AG08396 (cell line): Measurements from ENCODE around the gene PSMD11.

ENCODE experiments used
- DNase-seq: peaks from one replicate; pipeline ENCODE4 v3.0.0; 2012; ENCODE audit warnings: low spot score, mixed read lengths

PSMD11 gene

DNA sequence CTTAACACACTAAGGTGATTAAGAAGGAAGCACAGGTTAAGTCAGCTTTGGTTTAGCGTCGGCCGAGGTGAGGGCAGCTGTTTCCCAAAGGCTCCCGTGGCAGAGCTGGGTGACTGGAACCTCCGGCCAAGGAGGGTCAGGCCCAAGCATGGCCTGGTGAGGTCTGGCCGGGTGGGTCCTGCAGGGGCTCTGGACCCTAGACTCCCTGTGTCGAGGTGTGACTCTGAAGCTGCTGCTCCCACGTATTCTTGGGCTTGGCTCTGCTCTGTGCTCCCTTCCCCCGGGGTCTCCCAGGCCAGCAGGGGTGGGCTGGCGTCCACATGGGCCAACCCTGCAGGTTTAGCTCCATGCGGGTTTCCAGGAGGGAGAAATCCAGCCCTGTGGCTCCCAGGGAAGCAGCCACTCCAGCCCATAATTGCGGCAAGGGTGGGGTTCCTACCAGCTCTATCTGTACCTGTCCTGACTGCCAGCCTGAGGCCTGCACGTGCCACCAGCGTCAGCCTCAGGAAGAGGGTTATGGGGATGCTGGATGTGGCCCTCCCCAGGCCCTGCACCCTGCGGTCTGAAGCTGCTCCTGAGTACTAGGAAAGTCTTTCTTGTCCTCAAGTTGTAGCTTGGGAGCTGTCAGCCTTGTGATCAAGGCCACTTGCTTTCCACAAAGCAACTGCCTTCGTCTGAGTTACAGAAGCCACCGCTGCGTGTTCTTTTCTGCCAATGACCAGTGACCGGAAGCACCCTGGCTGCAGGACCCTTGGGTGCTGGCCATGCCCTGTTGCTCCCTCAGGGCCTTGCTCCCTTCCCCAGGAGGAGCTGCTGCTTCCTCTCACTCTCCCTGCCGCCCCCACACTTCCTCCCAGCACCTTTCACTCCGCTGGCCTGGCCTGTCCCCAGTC, 47.3 kb downstream of the PSMD11 start:
- no peak for DNase-seq

DNA sequence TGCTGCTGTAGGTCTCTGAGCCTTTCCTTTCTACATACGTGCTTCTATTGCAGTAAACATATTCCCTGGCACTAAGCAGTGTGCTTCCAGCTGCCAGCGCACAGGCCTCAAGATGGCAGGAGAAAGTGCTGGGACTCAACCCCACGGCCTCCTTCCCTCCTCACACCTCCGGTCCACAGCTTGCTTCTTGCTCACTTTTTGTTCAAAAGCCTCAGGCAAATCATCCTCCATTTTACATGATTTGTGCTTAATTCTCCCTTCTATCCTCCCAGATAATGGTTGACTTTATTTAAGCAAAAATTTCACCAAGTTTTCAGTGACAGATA, 47.9 kb downstream of the PSMD11 start:
- no peak for DNase-seq

DNA sequence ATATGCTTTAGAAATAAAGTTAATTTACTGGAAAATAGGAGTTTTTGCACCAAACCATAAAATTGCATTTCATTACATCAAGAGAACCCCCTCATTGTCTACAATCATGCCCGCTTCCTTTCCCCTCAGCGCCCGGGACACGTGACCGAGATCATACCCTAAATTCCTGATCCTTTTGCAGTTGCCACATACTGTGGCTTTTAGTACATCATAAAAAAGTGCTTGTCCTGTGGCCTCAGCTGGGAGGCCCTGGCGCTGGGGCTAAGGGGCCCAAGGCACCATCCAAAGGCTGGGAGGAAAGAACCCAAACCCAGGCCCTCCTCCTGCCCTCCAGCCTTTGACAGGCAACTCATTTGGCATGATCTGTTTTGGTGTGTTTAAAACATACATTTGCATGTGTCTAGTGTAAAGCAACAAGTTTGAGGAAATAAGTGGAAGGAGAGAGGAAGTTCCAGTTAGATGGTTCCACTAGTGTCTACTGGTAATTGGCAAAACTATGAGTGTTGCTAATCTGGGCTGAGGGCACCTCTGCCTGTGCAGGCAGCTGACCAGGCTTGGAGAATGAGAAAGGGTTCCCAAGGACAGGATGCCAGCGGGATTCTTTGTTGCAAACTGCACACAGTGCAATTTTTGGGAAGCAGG, 48.5 kb downstream of the PSMD11 start:
- DNase-seq = no peak

DNA sequence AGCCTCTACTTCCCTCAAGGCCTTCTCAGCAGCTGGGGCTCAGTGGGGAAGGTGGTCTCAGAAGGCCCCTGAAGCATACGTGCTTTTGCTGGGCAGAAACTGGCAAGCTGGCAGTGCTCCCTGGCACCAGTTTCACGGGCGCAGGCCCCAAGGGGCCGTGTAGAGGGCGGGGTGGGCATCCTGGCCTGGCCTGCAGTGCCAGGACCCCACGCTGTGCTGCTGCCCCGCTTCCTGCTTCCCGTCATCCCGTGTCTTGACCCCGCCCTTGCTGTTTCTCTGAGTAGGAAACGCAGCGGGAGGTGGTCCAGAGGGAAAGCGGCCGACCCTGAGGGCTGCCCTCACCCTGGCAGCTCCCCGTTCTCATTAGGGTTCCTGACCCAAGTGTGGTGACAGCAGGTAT, 49.3 kb downstream of the PSMD11 start:
- DNase-seq = no peak

DNA sequence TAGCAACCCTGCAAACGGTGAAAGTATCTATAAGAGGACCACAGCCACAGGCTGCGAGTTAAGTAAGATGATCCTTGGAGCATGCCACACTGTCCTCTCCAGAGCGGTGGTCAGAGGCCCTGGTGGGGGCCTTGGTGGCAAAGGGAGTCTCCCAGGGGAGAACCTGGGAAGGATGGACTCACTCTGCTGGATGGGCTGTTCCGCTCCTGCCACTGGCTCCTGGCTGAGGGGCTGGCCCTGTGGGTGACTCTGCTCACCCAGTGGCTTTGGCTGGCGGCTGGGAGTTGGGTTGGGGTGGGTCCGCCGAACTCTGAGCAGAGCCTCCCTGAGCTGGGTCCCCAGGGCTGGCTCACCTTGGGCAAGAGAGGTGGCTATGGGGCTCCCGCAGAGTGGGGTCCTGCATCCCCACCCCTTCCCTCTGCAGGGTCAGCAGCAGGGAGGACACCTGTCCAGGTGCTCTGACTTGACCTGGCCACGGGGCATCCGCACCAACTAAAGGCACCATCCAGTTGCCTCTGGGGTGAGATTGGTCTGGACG, 49.7 kb downstream of the PSMD11 start:
- DNase-seq = no peak

DNA sequence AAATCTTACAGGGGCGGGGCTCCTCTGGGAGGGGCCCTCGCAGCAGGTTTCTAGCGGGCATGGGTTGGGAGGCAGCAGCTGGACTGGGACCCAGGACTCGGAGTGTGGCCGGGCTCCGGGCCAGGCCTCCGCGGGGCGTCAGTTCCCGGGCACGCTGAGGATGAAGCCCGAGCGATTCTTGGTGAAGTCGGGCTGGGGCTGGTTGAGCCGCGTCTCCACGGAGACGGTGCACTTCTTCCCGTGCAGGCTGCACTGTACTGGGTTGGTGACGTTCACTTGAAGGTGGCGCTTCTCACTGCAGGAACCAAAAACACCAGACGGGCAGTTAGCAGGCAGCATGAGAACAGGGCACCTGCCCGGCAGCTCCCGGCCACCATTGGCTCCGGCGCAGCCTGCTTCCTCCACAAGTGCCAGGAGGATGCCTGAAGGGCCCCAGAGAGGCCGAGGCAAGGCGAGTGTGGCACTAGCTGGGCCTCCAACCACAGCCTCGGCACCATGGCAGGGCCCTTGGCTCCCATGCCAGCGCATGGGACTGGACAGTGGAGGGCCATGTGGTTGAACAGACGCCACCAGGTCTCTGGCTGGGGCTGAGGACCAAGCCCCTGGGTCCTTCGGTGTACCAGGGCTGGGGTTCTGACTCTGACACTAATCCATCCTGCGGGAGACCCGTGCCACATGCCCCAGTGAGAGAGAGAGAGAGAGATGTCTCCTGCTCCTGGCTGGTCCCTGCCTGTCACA, 50.5 kb downstream of the PSMD11 start:
- DNase-seq = no peak

DNA sequence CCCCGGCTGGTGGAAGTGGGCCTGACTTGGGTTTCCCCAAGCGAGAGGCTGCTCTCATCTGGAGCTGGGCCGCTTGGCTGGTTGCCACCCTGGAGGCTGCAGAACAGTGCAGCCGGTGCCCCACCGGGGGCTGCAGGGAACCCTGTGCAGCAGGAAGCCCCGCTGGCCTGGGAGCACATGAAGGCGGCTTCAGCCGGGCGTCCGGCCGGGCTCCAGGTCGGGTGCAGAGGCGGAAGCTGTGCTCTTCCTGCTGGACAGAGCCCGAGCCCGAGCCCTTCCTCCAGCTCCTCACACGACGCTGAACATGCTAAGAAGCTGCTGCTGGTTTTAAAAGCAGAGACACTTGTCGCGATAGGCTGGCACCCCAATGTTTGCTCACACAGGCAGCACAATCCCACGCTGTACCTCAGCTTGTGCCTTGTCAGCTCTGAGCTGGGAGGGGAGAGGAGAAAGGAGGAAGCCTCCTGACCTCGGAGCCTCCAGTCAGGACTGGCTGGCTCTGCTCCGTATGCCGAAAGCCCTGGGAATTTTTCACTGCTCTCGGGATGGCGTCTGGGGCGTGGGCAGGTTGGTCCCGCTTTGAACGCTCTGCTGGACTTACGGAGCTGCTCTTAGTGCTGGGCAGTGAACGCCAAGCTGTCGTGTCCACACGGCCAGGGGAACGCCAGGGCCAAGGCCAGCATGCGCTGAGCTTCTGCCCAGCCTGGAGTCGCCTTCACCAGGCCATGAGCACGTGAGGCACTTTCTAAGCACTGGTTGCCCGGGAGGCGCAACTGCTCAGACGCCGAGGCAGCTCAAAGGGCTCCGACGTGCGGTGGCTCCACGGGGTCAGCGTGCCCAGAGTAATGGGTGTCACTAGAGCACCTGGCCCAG, 51.3 kb downstream of the PSMD11 start:
- peak; percentile 65 for DNase-seq

DNA sequence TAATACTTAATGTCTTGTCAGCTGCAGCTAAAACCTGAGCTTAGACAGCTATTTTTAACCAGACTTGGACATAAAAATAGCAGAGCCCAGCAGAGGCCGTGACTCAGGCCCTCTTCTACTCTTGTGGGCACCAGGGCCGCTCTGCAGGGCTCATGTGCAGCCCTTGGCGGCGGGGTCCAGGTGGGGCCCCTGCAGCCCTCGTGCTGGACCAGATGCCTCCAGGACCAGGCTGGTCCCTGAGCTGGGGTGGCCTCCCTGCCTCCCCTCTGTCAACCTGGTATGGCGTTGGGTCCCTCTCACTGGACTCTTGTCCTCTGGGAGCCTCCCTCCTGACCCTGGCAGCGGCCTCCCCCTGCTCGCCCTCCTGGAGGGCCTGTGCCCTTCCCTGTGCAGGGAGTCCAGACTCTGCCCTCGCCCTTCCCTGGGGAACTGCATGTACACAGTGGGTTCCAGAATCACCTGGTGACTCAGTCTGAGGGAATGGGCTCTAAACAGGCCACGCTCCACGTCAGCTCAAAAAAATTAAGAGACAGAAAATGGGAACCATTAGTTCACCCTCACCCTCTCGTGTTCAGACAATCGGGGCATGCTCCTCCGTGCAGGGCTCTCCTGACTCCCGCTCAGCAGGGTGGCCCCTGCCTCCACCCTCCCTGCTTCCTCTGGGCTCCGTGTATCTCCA, 52.2 kb downstream of the PSMD11 start:
- peak; percentile 43 for DNase-seq

DNA sequence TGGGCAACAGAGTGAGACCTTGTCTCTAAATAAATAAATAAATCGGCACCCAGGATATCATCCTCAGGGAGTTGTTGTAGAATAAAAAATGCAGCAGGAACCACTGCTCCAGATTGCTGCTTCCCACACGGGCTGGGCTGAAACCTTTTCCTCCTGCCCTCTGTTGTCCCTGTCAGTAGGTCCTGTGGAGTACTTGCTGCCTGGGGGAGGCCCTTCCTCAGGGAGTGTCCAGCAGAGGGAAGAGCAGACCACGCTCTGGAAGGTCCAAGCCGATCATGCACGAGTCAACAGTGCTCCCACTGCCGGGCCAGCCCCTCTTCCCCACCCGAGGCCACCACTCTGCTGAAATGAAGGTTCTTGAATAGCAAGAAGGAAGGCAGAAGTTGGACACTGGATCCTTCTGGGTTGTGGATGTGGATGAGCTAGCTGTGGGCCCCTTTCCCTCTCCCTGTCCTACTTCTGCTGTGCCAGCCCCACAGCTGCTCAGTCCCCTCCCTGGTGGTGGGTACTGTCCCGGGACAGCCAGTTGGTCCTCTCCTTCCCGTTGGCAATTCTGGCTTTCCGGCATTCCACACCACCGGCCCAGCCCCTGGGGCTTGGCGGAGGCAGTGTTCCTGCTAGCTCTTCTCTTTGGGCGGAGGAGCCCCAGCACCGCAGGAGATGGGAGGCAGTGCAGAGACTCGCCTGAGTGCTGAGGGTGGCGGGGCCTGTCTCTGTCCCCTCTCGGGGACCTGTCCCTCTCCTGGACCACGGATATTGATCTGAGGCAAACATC, 53.3 kb downstream of the PSMD11 start:
- no peak for DNase-seq

DNA sequence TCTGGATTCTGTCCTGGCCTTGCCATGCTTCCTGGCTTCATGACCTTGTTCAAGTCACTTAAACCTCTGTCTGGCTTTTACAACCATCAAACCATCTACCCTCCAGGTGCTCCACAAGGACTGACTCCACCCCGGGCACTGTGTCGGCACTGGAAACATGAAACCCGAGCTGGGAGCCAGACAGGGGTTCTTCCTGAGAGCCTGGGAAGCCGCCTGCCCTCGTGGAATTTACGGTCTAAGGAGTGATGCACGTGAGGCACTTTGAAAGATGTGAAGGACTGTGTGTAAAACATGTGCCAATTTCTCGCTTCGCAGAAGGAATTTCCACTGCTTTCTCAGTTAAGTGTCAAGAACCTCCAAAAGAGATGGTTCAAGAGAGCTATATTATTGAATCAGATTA, 54.1 kb downstream of the PSMD11 start:
- DNase-seq = no peak

DNA sequence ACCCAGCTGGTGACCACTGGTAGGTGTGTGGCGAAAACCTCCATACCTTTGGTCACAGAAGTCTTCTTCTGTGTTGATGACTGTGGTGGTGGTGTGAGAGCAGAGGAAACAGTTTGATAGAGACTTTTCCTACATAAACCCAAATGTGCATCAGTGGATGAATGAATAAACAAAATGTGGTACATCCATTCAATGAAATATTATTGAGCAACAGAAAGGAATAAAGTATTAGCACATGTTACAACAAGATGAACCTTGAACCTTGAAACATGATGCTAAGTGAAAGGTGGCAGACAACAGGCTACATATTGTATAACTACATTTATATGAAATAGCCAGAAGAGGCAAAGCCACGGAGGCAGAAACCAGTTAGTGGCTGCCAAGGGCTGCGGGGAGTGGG, 57.7 kb downstream of the PSMD11 start:
- no peak for DNase-seq

DNA sequence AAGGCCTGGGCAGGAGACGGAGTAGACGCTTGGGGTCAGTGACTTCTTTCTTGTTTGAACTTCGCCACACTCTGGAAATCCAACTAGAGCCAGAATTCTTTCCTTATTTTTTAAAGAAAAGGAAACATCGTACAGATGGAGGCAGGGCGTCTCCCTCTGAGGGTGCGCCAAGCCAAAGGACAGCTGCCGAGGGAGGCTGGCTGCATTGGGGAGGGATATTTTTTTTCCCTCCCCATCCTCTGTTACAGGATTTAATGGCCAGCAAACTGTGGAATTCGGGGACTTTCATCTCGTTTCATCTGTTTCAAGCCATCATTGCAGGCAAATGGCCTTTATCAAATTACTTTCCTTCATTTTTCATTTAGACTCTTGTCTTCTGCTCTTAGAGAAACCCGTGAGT, 58.4 kb downstream of the PSMD11 start:
- no peak for DNase-seq

DNA sequence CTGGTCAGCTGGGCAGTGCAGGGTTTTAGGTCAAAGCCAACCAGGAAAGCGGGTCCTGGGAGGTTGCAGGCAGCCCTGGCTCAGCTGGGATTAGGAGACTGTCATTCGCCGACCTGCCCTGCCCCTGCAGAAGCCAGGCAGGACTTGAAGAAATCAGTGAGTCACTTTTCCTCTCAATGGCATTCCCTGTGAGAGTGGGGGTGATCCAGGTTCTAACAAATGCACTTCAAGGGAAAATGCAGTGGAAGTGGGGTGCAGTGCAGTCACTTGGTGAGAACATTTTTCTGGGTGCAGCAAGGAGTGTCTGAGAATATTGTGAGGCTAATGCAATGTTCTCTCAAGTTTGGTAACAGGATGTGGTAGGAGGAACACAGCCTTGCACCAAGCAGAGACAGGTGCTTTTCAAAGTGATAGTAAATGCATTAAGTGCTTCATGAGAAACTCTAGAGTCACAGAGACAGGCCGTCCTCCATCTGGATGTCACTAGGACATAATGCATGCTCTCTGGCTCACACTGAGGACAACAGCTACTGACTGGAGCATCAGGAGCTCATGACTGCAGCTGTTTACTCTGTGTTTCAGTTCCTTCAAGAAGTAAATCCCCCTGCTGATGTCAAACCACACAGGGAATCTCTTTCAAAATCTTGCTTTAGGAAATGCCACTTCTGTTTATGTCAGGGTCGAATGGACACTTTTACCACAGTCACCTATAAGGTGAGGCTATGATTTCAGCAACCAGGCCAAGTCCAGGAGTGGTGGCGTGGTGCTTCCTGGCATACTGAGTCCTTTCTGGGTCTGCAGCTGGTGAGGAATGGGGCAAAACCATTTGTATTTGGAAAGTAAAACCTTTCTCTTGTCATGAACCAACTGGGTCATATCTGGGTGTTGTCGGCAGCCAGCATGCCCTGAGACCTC, 59.2 kb downstream of the PSMD11 start:
- no peak for DNase-seq

DNA sequence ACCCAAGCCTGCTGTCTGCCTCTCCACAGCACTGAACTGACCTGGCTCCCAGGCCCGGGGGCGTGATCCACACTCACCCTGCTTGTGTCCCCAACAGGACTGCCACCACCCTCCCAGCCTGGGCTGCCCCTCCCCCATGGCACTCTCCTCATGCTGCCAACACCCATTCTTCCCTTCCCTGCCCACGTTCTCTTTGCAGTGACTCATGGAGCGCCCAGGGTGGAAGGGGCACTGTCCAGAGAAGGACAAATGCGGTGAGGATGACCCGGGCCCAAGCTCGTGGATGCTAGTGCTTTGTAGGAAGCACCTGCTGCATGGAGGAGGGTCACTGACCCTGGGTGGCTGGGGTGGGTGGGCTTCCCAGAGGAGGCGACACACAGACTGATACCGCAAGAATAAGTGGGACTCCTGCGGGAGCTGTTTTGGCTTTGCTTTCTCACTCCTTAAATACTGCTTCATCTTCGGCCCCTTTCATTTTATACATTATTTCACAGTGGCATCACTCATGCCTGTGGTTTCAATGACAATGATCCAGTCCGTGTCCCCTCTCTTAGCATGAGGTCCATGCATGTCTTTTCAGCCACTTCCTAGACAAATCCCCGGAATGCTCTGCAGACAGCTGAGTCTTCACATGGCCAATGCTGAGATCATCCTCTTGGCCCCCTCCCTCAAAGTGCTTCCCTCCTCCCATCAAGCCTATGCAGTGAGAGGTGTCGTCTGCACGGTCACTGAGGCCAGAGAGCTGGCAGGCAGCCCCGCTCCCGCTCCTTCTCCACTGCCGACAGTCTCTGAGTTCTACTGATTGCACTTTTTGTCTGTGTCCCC, 60.1 kb downstream of the PSMD11 start:
- DNase-seq = no peak

DNA sequence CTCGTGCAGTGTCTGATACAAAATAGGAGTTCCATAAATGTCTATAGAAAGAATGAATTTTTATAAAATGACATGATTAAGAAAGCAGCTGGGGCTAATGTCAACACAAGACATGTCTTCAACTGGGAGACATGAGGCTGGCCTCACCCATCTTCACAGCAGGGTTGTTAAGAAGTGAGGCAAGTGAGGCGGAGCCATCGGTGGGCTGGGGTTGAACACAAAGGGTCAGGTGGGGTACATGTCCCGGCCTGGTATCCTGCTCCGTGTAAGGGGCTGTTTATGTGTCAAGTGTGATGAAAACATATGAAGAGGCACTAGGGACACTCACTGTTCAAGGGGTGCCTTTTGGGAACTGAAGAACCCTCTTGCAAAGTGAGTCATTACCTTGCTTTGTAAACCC, 64.6 kb downstream of the PSMD11 start:
- no peak for DNase-seq

DNA sequence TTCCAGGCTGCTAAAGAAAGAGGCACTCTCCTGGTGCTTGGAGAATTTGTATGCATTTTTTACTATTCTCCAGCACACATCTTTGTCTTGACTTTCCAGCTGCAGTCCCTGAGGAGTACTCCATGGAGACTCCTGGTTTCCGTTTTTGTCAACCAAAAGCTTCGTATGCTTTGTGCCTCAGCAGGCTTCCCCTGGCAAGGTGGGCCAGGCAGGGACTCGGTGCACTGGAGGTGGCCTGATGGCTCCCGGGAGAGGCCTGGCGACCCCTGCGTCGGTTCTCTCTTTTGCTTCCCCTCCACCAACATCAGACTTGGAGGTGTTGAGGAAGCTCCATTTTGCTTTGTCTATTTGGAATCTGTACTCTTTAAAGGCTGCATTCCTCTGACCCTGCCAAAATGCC, 66.2 kb downstream of the PSMD11 start:
- no peak for DNase-seq

DNA sequence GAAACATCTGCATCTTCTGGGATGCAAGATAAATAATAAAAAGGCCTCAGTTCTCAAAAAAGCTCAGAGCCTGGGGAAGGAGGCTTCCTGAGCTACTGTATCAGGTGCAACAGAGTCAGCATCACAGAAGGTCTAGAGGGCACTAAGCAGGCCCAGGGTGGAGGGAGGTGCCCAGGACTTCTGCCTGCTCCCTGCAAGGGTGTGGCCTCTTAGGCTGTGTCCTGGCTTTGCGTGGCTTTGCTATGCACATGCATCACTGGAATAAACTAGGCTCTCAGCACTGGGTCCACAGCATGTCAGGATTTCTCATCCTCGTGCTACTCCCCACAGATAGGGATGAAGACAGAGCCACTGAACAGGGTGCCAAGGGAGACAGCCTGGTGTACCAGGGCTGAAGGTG, 68.0 kb downstream of the PSMD11 start:
- no peak for DNase-seq

DNA sequence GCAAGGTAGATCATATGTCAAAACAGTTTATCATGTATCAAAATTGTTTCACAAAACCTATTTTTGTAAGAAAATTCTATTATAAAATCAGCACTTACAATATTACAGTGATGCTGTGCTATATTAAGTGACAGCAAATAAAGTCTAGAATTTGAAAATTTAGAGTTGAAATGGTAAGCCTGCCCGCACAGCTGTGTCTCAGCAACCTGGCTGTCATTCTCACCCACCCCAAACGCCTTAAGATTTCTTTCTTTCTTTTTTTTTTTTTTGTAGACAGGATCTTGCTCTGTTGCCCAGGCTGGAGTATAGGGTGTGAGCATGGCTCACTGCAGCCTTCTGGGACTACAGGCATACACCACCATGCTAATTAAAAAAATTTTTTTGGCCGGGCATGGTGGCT, 69.3 kb downstream of the PSMD11 start:
- DNase-seq = no peak

DNA sequence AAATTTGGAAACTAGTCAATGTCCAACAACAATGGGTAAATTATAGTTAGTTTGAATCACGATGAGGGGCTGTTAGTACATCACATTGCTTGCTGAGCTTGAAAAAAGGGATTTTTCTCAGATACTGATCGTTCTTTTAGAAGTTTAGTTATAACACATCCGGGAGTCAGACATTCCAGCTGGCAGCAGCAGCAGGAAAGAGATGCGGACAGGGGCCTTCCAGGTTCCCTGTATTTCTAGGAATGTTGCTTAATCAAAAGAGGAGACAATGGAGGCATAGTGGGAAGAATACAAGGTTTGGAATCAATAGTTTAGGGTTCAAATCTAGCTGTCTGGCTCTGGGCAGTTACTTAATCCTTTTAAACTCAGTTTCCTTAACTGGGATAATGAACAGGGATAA, 70.3 kb downstream of the PSMD11 start:
- no peak for DNase-seq
